ENCODE data around the gene MRM3. TPM values are rescaled to one million over a fixed set of nuclear protein-coding genes. Genes with fewer than 3 reads are reported as not detected.
"Not testable (repeated sequence)": the region's sequence is repeated elsewhere in the genome, so short reads cannot be mapped to it uniquely, and the experiment has no call there.

The MRM3 gene
- total and polyA plus RNA-seq, 2 experiments from 2014 or later, result 17.7 to 23.4 TPM

- TF ChIP-seq ZNF462 (CRISPR knock-in tag; IDR thresholded peaks at IDR 0.05), result no peak
- TF ChIP-seq EZH2 (IDR thresholded peaks at IDR 0.05; ENCODE audit: low read depth, unreplicated experiment), result no peak
- TF ChIP-seq STAT1 (IDR thresholded peaks at IDR 0.05; ENCODE audit: unreplicated experiment), result no peak
- TF ChIP-seq NANOG (IDR thresholded peaks at IDR 0.05; ENCODE audit: borderline replicate concordance), result no peak
- TF ChIP-seq ZNF114 (CRISPR knock-in tag; IDR thresholded peaks at IDR 0.05), result no peak
- TF ChIP-seq EZH2phosphoT487 (IDR thresholded peaks at IDR 0.05; ENCODE audit: unreplicated experiment), result no peak
These were observed 2.0 kb downstream of the MRM3 start (continued) for GRCh38 chr17:784143-784542.

GRCh38 chr17:785901-786300, 3.7 kb downstream of the MRM3 start:
- not testable (repeated sequence) for H2AFZ ChIP-seq; H3K27ac ChIP-seq (ENCODE audit: low read depth); H3K27ac Mint-ChIP-seq; H3K4me3 ChIP-seq; DNase-seq (ENCODE audit: low spot score); H3K9me2 ChIP-seq (ENCODE audit: insufficient read depth); ATAC-seq; H3K27me3 ChIP-seq (ENCODE audit: insufficient read depth); H3K4me3 Mint-ChIP-seq; H3K36me3 ChIP-seq (ENCODE audit: insufficient read depth); H3K4me2 ChIP-seq; H3K9me3 Mint-ChIP-seq; H4K20me1 ChIP-seq (replicated peaks; ENCODE audit: insufficient read depth)
- H3F3A ChIP-seq (replicated peaks; ENCODE audit: low read depth), result peaks cover 22% of the 10 kb centered on the region
- Mint-ChIP-seq H3K27me3 (ENCODE audit: insufficient read depth, low read depth, poor library complexity) (peaks cover 26% of the 10 kb centered on the region), H3K4me1 (peaks cover 17% of the 10 kb centered on the region), H3K36me3 (ENCODE audit: low read depth) (peaks cover 46% of the 10 kb centered on the region)
- peaks cover 15% of the 10 kb centered on the region; the same call in 1 of the 2 replicates for H3K4me1 ChIP-seq (ENCODE audit: insufficient read depth)
- peaks cover 55% of the 10 kb centered on the region for H3K79me2 ChIP-seq (replicated peaks; ENCODE audit: insufficient read depth)
